Kidney (tissue), 22 donors: ENCODE data around the gene LRRC28. TPM values are rescaled to one million over a fixed set of nuclear protein-coding genes. Genes with fewer than 3 reads are reported as not detected.

Experiments
- DNase-seq, 5 donors: peaks; one replicate each; pipeline ENCODE4 v3.0.0-alpha.2; 2013 to 2020
- FAIRE-seq: peaks from 2 replicates; lab custom pipeline; 2012; peaks lifted over from hg19 to GRCh38; lab: Jason Lieb, UNC
- H3K27ac ChIP-seq, 2 donors: one replicate each; pipeline ENCODE4 v1.7.0; 2013; ENCODE audit warnings: low read depth in 2 of 2, low read length in 2 of 2, inconsistent platforms in 1 of 2
- H3K27me3 ChIP-seq: one replicate; pipeline ENCODE4 v1.7.1; 2013; ENCODE audit warnings: low read length, inconsistent platforms; ENCODE audit not compliant: control insufficient read depth, insufficient read depth
- H3K36me3 ChIP-seq, 3 donors: one replicate each; pipeline versions ENCODE4 v1.7.0 to v1.7.1; 2013; ENCODE audit warnings: low read length in 3 of 3, control low read depth in 1 of 3, inconsistent platforms in 1 of 3; ENCODE audit not compliant: insufficient read depth in 3 of 3, control insufficient read depth in 2 of 3
- H3K4me1 ChIP-seq, 3 donors: one replicate each; pipeline versions ENCODE4 v1.7.0 to v1.7.1; 2013; ENCODE audit warnings: low read length in 3 of 3, inconsistent platforms in 1 of 3, low read depth in 1 of 3; ENCODE audit not compliant: control insufficient read depth in 2 of 3, insufficient read depth in 2 of 3
- H3K4me3 ChIP-seq, 3 donors: one replicate each; pipeline versions ENCODE4 v1.7.0 to v1.8.1; 2013; ENCODE audit warnings: low read length in 3 of 3, control low read depth in 1 of 3, inconsistent platforms in 1 of 3
- H3K9ac ChIP-seq, 3 donors: one replicate each; pipeline versions ENCODE4 v1.7.0 to v1.7.1; 2013; ENCODE audit warnings: low read length in 3 of 3, control low read depth in 1 of 3, inconsistent platforms in 1 of 3
- H3K9me3 ChIP-seq, 3 donors: one replicate each; pipeline versions ENCODE4 v1.7.0 to v1.7.1; 2013; ENCODE audit warnings: low read length in 3 of 3, control low read depth in 1 of 3, inconsistent platforms in 1 of 3; ENCODE audit not compliant: control insufficient read depth in 2 of 3, insufficient read depth in 1 of 3
- intact Hi-C: fragments of 100-400 bp; cut with DNase I; formaldehyde crosslinking; loops from one replicate; pipeline ENCODE4 v1.11.1; 2022
- long read RNA-seq, 10 donors: library from polyadenylated mRNA in 1 of 10; unstranded in 1 of 10; transcript quantifications; one replicate each; pipeline ENCODE4 v2.0.0 and lab custom pipeline, GENCODE V29; 2021 to 2026
- polyA plus RNA-seq: library from polyadenylated mRNA; stranded (reverse); fragments of 350-450 nt; fragmentation: Illumina TruSeq; extraction: RNeasy Lipid Tissue Mini Kit (QIAGEN cat#74804); gene quantifications from one replicate; pipeline ENCODE4 v1.2.3, GENCODE V29; 2014; ENCODE audit warnings: low read depth, low replicate concordance; ENCODE audit not compliant: insufficient read depth
- total RNA-seq: library from RNA; stranded (reverse); fragmentation: NEBNext Ultra II Directional; extraction: Animal tissue kit (Norgen Biotek cat#: 25700); gene quantifications from one replicate; pipeline ENCODE4 v1.2.1, GENCODE V29; 2021
- TF ChIP-seq, protein P1 (sequence below): IDR thresholded peaks from 3 replicates; pipeline ENCODE4 v1.5.1; 2012; ENCODE audit warnings: mild to moderate bottlenecking, moderate library complexity, borderline replicate concordance; ENCODE audit not compliant: insufficient read depth; ENCODE audit errors: extremely low read depth
- donor health status: control.
- donor health status: control.
- donor health status: control.
- donor health status: control.
- donor health status: control.
- donor health status: DM: yes; HTN: yes; CAD: no.
- donor health status: Normal renal cell carcinoma (clear cell type).

LRRC28 gene
- total RNA-seq (25.5 TPM), polyA plus RNA-seq (34.7 TPM)
- long read RNA-seq, donor 1, full-length matches to known transcripts: 2 of 2 reads
- long read RNA-seq, donor 1, partial matches to known transcripts: 0 of 2 reads
- long read RNA-seq, donor 1, other reads (novel, unspliced or antisense): 0 of 2 reads
- long read RNA-seq, donor 2, full-length matches to known transcripts: 5 of 5 reads
- long read RNA-seq, donor 2, partial matches to known transcripts: 0 of 5 reads
- long read RNA-seq, donor 2, other reads (novel, unspliced or antisense): 0 of 5 reads
- long read RNA-seq, donor 3, full-length matches to known transcripts: 5 of 5 reads
- long read RNA-seq, donor 3, partial matches to known transcripts: 0 of 5 reads
- long read RNA-seq, donor 3, other reads (novel, unspliced or antisense): 0 of 5 reads
- long read RNA-seq, donor 4, full-length matches to known transcripts: 4 of 4 reads
- long read RNA-seq, donor 4, partial matches to known transcripts: 0 of 4 reads
- long read RNA-seq, donor 4, other reads (novel, unspliced or antisense): 0 of 4 reads
- long read RNA-seq, donor 5: 0 reads
- long read RNA-seq, donor 6, full-length matches to known transcripts: 6 of 6 reads
- long read RNA-seq, donor 6, partial matches to known transcripts: 0 of 6 reads
- long read RNA-seq, donor 6, other reads (novel, unspliced or antisense): 0 of 6 reads
- long read RNA-seq, donor 7, full-length matches to known transcripts: 1 of 12 reads
- long read RNA-seq, donor 7, partial matches to known transcripts: 3 of 12 reads
- long read RNA-seq, donor 7, other reads (novel, unspliced or antisense): 8 of 12 reads
- long read RNA-seq, donor 8, full-length matches to known transcripts: 2 of 2 reads
- long read RNA-seq, donor 8, partial matches to known transcripts: 0 of 2 reads
- long read RNA-seq, donor 8, other reads (novel, unspliced or antisense): 0 of 2 reads
- long read RNA-seq, donor 9, partial matches to known transcripts: 0 of 1 reads
- long read RNA-seq, donor 9, other reads (novel, unspliced or antisense): 0 of 1 reads
- long read RNA-seq, donor 10, full-length matches to known transcripts: 3 of 3 reads
- long read RNA-seq, donor 10, partial matches to known transcripts: 0 of 3 reads
- long read RNA-seq, donor 10, other reads (novel, unspliced or antisense): 0 of 3 reads

DNA sequence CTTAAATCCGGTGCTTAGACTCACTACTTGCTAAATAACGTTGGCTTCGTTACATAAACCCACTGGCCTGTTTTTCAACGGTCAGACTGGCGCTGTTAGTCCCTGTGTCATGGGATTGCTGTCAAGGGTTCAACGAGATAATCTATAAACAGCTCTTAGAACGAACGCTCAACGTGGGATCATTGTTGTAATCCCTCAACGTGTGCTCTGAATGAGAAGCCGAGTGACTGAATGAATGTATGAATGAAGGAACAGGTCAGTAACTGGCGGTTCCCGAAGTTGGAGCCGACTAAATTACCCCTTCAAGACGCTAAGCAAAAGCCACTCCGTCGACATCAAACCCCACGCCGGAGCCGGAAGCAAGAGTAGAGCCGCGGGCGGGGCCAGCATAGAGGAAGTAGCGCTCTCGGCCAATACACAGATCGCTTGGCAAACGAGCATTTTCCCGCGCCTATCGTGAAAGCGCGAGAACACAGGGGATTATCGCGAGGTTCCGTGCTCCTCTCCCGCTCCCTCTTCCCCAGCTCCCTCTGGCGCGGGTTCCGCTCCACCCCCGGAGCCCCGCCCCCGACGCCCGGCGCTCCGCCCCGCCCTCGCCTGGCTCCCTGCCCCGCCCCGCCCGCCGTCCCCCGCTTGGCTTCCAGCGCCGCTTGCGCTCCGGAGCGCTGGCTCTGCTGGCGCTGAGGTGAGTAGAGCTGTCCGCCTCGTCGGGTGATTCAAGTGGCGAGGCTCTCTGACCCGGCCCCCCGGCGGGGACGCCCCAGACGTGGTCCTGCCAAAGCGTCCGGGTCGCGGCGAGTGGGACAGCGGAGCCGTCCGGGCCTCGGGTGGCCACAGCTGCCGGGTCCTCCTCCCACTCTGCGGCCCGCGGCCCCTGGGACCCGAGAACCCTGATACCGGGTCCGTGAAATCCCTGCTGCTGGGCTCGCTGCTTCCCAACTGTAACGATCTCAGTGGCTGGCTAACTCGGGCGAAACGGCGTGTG is at the start of gene LRRC28:
Gene LRRC28 (plus strand): TSS at position 625 of the 985 bp plus-strand sequence. CDS start 4,477 bp downstream, outside the sequence.
- H3K9ac ChIP-seq: peak within 1 kb of the TSS; percentile 81 to 99 (median 94)
- peak within 1 kb of the TSS; percentile 87 to 95 (median 88) for H3K4me3 ChIP-seq
- no peaks in the 10 kb centered on the region for H3K36me3 ChIP-seq
- H3K27me3 ChIP-seq: no peaks in the 10 kb centered on the region
- intact Hi-C loops: no loop called here
- TF ChIP-seq, protein P1, sequence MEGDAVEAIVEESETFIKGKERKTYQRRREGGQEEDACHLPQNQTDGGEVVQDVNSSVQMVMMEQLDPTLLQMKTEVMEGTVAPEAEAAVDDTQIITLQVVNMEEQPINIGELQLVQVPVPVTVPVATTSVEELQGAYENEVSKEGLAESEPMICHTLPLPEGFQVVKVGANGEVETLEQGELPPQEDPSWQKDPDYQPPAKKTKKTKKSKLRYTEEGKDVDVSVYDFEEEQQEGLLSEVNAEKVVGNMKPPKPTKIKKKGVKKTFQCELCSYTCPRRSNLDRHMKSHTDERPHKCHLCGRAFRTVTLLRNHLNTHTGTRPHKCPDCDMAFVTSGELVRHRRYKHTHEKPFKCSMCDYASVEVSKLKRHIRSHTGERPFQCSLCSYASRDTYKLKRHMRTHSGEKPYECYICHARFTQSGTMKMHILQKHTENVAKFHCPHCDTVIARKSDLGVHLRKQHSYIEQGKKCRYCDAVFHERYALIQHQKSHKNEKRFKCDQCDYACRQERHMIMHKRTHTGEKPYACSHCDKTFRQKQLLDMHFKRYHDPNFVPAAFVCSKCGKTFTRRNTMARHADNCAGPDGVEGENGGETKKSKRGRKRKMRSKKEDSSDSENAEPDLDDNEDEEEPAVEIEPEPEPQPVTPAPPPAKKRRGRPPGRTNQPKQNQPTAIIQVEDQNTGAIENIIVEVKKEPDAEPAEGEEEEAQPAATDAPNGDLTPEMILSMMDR: no peak
- peak; percentile 99 to 100 (median 99) for DNase-seq
- H3K27ac ChIP-seq: peak within 1 kb of the TSS; percentile 84 to 89
- peaks cover 0 to 18% (median 15%) of the 10 kb centered on the region in 3 donors for H3K4me1 ChIP-seq
- H3K9me3 ChIP-seq: no peaks in the 10 kb centered on the region
- peak; percentile 89 for FAIRE-seq

DNA sequence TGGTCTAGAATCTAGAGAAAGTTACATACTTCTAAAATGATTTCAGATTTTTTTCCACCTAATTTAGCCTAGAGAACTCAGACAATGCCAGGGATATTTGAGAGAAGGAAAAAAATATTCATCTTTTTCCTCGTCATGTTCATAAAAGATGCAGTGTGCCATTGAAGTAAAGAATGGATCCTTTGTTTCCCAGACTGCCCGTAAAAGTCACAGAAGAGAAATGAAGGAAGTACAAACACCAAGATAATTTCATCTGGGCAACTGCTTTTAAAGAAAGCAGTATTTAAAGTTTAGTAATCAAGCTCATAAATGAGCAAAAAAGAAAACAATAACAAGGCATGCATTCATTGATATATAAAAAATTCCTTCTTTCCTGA is 49.1 kb upstream of the LRRC28 start:
- Histone ChIP-seq H3K4me1 (no peaks in the 10 kb centered on the region), H3K4me3 (no peak overlapping the region), H3K9ac (no peak overlapping the region), H3K27me3 (no peaks in the 10 kb centered on the region), H3K9me3 (no peaks in the 10 kb centered on the region), H3K27ac (no peak overlapping the region), H3K36me3 (peaks cover 0 to 17% (median 6%) of the 10 kb centered on the region in 3 donors)
- FAIRE-seq (no peak), DNase-seq (no peak)
- TF ChIP-seq, protein P1: no peak
- intact Hi-C loops: no loop called here

DNA sequence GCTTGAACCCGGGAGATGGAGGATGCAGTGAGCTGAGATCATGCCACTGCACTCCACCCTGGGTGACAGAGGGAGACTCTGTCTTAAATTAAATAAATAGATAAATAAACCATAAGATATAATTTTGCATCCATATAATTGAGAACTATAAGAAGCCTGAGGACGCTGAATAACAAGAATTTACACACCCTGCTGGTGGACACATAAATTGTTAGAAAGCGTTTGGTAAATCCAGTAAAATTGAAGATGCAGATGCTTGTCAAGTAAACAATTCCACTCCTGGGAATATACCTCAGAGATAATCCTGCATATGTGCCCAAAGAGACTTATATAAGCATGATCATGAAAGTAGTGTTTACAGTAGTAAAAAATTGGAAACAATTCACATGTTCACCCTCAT is 43.6 kb upstream of the LRRC28 start:
- TF ChIP-seq, protein P1: no peak
- Histone ChIP-seq H3K4me1 (no peaks in the 10 kb centered on the region), H3K36me3 (peaks cover 0 to 4% (median 0%) of the 10 kb centered on the region in 3 donors), H3K9ac (no peak overlapping the region), H3K9me3 (no peaks in the 10 kb centered on the region), H3K4me3 (no peak overlapping the region), H3K27me3 (no peaks in the 10 kb centered on the region), H3K27ac (no peak overlapping the region)
- intact Hi-C loops: no loop called here
- FAIRE-seq (no peak), DNase-seq (no peak)
